ENCODE measurements around the gene BMP6.

DNA sequence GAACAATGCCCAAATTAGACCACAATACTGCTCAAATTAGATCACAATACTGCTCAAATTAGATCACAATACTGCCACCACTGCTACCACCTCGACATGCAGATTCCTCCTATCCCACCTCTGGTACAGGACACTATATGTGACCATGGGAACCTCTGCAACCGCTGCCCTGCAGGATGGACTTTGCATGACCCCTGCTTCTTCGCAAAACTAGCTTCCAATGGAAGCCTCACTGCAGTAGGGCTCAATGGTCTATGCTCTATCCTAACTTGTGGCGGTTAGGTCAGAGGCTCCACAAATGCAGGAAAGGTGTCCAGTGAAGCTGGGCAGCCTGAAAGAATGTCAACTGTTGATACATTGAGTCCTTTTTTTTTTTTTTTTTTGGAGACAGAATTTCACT is 192.5 kb downstream of the BMP6 start:
- TF ChIP-seq, protein P1, sequence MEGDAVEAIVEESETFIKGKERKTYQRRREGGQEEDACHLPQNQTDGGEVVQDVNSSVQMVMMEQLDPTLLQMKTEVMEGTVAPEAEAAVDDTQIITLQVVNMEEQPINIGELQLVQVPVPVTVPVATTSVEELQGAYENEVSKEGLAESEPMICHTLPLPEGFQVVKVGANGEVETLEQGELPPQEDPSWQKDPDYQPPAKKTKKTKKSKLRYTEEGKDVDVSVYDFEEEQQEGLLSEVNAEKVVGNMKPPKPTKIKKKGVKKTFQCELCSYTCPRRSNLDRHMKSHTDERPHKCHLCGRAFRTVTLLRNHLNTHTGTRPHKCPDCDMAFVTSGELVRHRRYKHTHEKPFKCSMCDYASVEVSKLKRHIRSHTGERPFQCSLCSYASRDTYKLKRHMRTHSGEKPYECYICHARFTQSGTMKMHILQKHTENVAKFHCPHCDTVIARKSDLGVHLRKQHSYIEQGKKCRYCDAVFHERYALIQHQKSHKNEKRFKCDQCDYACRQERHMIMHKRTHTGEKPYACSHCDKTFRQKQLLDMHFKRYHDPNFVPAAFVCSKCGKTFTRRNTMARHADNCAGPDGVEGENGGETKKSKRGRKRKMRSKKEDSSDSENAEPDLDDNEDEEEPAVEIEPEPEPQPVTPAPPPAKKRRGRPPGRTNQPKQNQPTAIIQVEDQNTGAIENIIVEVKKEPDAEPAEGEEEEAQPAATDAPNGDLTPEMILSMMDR (optimal IDR thresholded peaks at IDR 0.05 in 1 of 3, IDR thresholded peaks at IDR 0.05 in 1 of 3, conservative IDR thresholded peaks at IDR 0.05 in 1 of 3; ENCODE audit: extremely low read depth in 1 of 3, insufficient read depth in 2 of 3, low read length in 3 of 3) = no peak
- no peak for TF ChIP-seq EZH2 (IDR thresholded peaks at IDR 0.05; ENCODE audit: low read length)

Data from keratinocyte (primary cell).